Chondrocyte (in vitro differentiated cells): ENCODE measurements around the gene CELSR3. TPM values are rescaled to one million over a fixed set of nuclear protein-coding genes. Genes with fewer than 3 reads are reported as not detected.

Experiments
- DNase-seq: peaks from one replicate; pipeline ENCODE4 v3.0.0; 2021; ENCODE audit warnings: mixed read lengths, low spot score
- H3K27ac Mint-ChIP-seq: one replicate; pipeline ENCODE4 v1.8.0; 2021; ENCODE audit warnings: mild to moderate bottlenecking, moderate library complexity, mixed read lengths; ENCODE audit not compliant: unreplicated experiment
- H3K27me3 Mint-ChIP-seq: 2 replicates; pipeline ENCODE4 v1.8.0; 2021; ENCODE audit warnings: low read depth, mixed read lengths
- H3K36me3 Mint-ChIP-seq: 2 replicates; pipeline ENCODE4 v1.8.0; 2021; ENCODE audit warnings: low read depth, mixed read lengths
- H3K4me1 Mint-ChIP-seq: 2 replicates; pipeline ENCODE4 v1.8.0; 2021; ENCODE audit warnings: low read depth, mild to moderate bottlenecking, mixed read lengths
- H3K4me3 Mint-ChIP-seq: one replicate; pipeline ENCODE4 v1.8.0; 2021; ENCODE audit warnings: mild to moderate bottlenecking, moderate library complexity, mixed read lengths; ENCODE audit not compliant: unreplicated experiment
- H3K9me3 Mint-ChIP-seq: 2 replicates; pipeline ENCODE4 v1.8.0; 2021; ENCODE audit warnings: low read depth, mixed read lengths
- microRNA-seq: library from miRNA; unstranded; fragments of <30 nt; microRNA quantifications from one replicate; pipeline ENCODE4 v1.2.0, GENCODE V29; 2020; ENCODE audit warnings: borderline number of aligned reads
- total RNA-seq: library from RNA; stranded (reverse); gene quantifications from 3 replicates; pipeline ENCODE4 v1.2.1, GENCODE V29; 2021
- TF ChIP-seq, protein P1 (sequence below): fragments of 200-600 bp; sonication (generic); IDR thresholded peaks from 2 replicates; pipeline ENCODE4 v1.5.0; 2021; ENCODE audit warnings: antibody characterized with exemption, mild to moderate bottlenecking, moderate library complexity

CELSR3 gene
- total RNA-seq, 1 donor from 2014 or later: 11.4 TPM

- no peak for DNase-seq
- TF ChIP-seq, protein P1, sequence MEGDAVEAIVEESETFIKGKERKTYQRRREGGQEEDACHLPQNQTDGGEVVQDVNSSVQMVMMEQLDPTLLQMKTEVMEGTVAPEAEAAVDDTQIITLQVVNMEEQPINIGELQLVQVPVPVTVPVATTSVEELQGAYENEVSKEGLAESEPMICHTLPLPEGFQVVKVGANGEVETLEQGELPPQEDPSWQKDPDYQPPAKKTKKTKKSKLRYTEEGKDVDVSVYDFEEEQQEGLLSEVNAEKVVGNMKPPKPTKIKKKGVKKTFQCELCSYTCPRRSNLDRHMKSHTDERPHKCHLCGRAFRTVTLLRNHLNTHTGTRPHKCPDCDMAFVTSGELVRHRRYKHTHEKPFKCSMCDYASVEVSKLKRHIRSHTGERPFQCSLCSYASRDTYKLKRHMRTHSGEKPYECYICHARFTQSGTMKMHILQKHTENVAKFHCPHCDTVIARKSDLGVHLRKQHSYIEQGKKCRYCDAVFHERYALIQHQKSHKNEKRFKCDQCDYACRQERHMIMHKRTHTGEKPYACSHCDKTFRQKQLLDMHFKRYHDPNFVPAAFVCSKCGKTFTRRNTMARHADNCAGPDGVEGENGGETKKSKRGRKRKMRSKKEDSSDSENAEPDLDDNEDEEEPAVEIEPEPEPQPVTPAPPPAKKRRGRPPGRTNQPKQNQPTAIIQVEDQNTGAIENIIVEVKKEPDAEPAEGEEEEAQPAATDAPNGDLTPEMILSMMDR: no peak
- H3K27me3 Mint-ChIP-seq: no peaks in the 10 kb centered on the region
- H3K9me3 Mint-ChIP-seq: no peaks in the 10 kb centered on the region
- H3K36me3 Mint-ChIP-seq: peaks cover 7% of the 10 kb centered on the region
- H3K27ac Mint-ChIP-seq: no peak overlapping the region
- H3K4me1 Mint-ChIP-seq: peaks cover 18% of the 10 kb centered on the region
- H3K4me3 Mint-ChIP-seq: no peak overlapping the region
Observed at GRCh38 chr3:48591436-48591835, 71.2 kb downstream of the CELSR3 start.

GRCh38 chr3:48588230-48588629 is 74.5 kb downstream of the CELSR3 start:
- Mint-ChIP-seq H3K4me1 (no peaks in the 10 kb centered on the region), H3K9me3 (no peaks in the 10 kb centered on the region), H3K4me3 (no peak overlapping the region), H3K36me3 (peaks cover 8% of the 10 kb centered on the region), H3K27me3 (no peaks in the 10 kb centered on the region), H3K27ac (no peak overlapping the region)
- no peak for DNase-seq
- TF ChIP-seq, protein P1: no peak

GRCh38 chr3:48587686-48588085 is 75.0 kb downstream of the CELSR3 start:
- TF ChIP-seq, protein P1: no peak
- Mint-ChIP-seq H3K4me1 (no peaks in the 10 kb centered on the region), H3K4me3 (no peak overlapping the region), H3K27me3 (no peaks in the 10 kb centered on the region), H3K36me3 (peaks cover 8% of the 10 kb centered on the region), H3K27ac (peak overlapping the region; percentile 8), H3K9me3 (no peaks in the 10 kb centered on the region)
- no peak for DNase-seq

Small RNA genes lying within 50 kb of the gene (microRNA-seq; reads per million reads assigned to microRNA genes)
- gene MIR4793: not detected

Other genes with a start within 250 kb of the CELSR3 start
- 63.2 to 115 TPM (median 108 TPM) in 3 replicates for gene PLXNB1, start 232.8 kb downstream of the CELSR3 start, total RNA-seq
- gene CCDC51, start 222.8 kb downstream of the CELSR3 start, total RNA-seq: 13.3 to 25.8 TPM (median 23.9 TPM) in 3 replicates
- gene TMA7, start 222.6 kb downstream of the CELSR3 start, total RNA-seq: 184 to 243 TPM (median 184 TPM) in 3 replicates
- 8.7 to 10.7 TPM (median 8.8 TPM) in 3 replicates for gene ATRIP, start 216.1 kb downstream of the CELSR3 start, total RNA-seq
- 162 to 188 TPM (median 188 TPM) in 3 replicates for gene SHISA5, start 158.7 kb downstream of the CELSR3 start, total RNA-seq
- gene PFKFB4, start 106.1 kb downstream of the CELSR3 start, total RNA-seq: 14.6 to 23.2 TPM (median 19.9 TPM) in 3 replicates
- gene UCN2, start 99.1 kb downstream of the CELSR3 start, total RNA-seq: 1.6 to 3.4 TPM (median 3.3 TPM) in 3 replicates
- gene COL7A1, start 67.6 kb downstream of the CELSR3 start, total RNA-seq: 15.9 to 36.6 TPM (median 36.5 TPM) in 3 replicates
- gene UQCRC1, start 53.2 kb downstream of the CELSR3 start, total RNA-seq: 223 to 258 TPM (median 233 TPM) in 3 replicates
- 0.70 TPM in 1 of 3 replicates, not detected in the others for gene TMEM89, start 41.1 kb downstream of the CELSR3 start, total RNA-seq
- gene SLC26A6, start 27.4 kb downstream of the CELSR3 start, total RNA-seq: 66.8 to 70.5 TPM (median 69.3 TPM) in 3 replicates
- 24.0 to 27.2 TPM (median 24.7 TPM) in 3 replicates for gene NCKIPSD, start 23.0 kb upstream of the CELSR3 start, total RNA-seq
- 68.8 to 109 TPM (median 72.3 TPM) in 3 replicates for gene IP6K2, start 54.3 kb upstream of the CELSR3 start, total RNA-seq
- 66.5 to 75.5 TPM (median 73.3 TPM) in 3 replicates for gene PRKAR2A, start 185.0 kb upstream of the CELSR3 start, total RNA-seq
- 21.7 to 28.1 TPM (median 23.7 TPM) in 3 replicates for gene SLC25A20, start 236.0 kb upstream of the CELSR3 start, total RNA-seq